GM12892 (cell line): Measurements from ENCODE around the gene STAT6.

Experiments used
- DNase-seq: peaks from one replicate; pipeline ENCODE4 v3.0.0; 2011; ENCODE audit not compliant: insufficient read length
- FAIRE-seq: peaks from 2 replicates; lab custom pipeline; 2011; peaks lifted over from hg19 to GRCh38; lab: Jason Lieb, UNC
- POLR2A ChIP-seq: IDR thresholded peaks from 2 replicates; pipeline ENCODE4 v1.6.1; 2011; ENCODE audit warnings: low read depth, low read length, control low read depth
- POLR2AphosphoS5 ChIP-seq: IDR thresholded peaks from 2 replicates; pipeline ENCODE4 v1.6.1; 2011; ENCODE audit warnings: low read depth, low read length, control low read depth
- TAF1 ChIP-seq: IDR thresholded peaks from 2 replicates; pipeline ENCODE4 v1.6.1; 2011; ENCODE audit warnings: low read depth, mild to moderate bottlenecking, control low read depth, low read length, borderline replicate concordance

STAT6 gene

GRCh38 chr12:57131896-57132744 lies 21.0 kb upstream of the STAT6 start:
- DNase-seq (no peak), FAIRE-seq (no peak)
- no peak for TF ChIP-seq TAF1
- TF ChIP-seq POLR2A = no peak
- TF ChIP-seq POLR2AphosphoS5 = no peak

GRCh38 chr12:57130941-57131340 lies 19.8 kb upstream of the STAT6 start:
- no peak for DNase-seq
- no peak for FAIRE-seq

GRCh38 chr12:57129889-57130288 lies 18.7 kb upstream of the STAT6 start:
- no peak for FAIRE-seq

More at GRCh38 chr12:57130941-57131340, 19.8 kb upstream of the STAT6 start:
- TF ChIP-seq POLR2AphosphoS5 (no peak), TAF1 (no peak), POLR2A (no peak)

GRCh38 chr12:57129321-57129842 lies 18.2 kb upstream of the STAT6 start:
- FAIRE-seq (no peak), DNase-seq (no peak)
- TF ChIP-seq POLR2A (no peak), POLR2AphosphoS5 (no peak), TAF1 (no peak)

More at GRCh38 chr12:57129889-57130288, 18.7 kb upstream of the STAT6 start:
- TF ChIP-seq POLR2AphosphoS5 (no peak), POLR2A (no peak), TAF1 (no peak)
- no peak for DNase-seq

- DNase-seq = no peak
- FAIRE-seq = no peak
- TF ChIP-seq TAF1 (no peak), POLR2AphosphoS5 (no peak), POLR2A (no peak)
Measured at GRCh38 chr12:57128519-57129247, 17.5 kb upstream of the STAT6 start.

- TF ChIP-seq TAF1 (no peak), POLR2AphosphoS5 (no peak), POLR2A (no peak)
- DNase-seq (peak; percentile 61), FAIRE-seq (peak; percentile 56)
Measured at GRCh38 chr12:57127726-57128518, 16.8 kb upstream of the STAT6 start, which contains the start of gene LRP1. Gene LRP1, plus strand, starts transcription at chr12:57128483. Its CDS starts 482 bp downstream, at chr12:57128965.

DNA sequence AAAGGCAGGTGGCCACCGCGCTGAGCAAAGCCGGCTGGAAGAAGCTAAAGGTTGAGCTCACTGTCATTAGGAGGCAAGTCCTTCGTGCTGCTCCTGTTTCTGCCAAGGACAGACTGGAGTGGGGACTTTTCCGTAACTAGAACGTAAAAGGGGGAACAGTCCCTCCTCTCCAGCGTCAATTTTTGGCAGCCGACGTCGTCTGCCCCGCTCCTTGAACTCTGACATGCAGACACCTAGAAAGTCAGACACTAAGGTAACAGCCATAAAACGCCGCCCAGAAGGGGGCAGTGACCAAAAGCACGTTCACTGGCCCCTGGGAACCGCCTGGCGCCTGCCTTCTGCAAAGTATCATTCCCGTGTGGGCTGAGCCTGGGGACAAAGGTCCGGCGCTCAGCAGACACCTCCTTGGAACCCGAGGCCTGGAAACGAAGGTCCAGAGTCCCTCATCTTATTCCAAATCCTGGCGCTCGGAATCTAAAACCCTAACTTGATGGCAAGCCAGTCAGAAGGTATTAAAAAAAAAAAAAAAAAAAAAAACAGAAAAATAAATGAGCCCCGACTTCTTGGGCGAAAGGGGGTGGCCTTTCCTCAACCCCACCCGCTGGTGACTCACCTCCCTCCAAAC lies 16.1 kb upstream of the STAT6 start:
- DNase-seq (no peak), FAIRE-seq (peak; percentile 46)
- no peak for TF ChIP-seq POLR2A
- TF ChIP-seq TAF1 = no peak
- TF ChIP-seq POLR2AphosphoS5 = no peak

DNA sequence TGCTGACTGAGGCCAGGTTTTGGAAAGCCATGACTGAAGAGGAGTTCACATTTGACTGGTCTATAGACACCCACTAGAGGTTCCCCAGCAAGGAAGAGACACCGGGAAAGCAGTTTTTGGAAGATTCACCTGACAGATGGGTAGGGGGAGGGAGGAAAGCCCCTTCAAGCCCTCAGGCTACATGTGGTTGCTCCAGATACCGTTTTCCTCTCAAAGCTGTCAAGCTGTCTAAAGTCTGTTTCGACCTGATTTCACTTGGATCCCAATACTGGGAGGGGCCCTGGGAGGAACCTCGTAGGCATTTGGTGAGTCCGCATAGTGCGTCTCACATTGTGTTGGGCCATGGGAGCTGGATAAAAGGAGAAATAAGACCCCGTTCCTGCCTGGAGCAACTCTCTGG lies 15.4 kb upstream of the STAT6 start:
- no peak for DNase-seq
- no peak for FAIRE-seq
- TF ChIP-seq TAF1 (no peak), POLR2AphosphoS5 (no peak), POLR2A (no peak)

DNA sequence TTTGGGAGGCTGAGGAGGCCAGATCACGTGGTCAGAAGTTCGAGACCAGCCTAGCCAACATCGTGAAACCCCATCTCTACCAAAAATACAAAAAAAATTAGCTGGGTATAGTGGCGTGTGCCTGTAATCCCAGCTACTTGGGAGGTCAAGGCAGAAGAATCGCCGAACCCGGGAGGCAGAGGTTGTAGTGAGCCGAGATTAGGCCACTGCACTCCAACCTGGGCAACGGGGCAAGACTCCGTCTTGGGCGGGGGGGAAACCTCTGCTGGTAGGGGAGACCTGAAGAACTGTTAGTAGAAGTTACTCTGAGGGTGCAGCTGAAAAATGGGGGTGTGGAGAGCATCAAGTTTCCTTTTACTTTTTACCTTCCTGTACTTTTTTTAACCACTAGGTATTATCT lies 14.9 kb upstream of the STAT6 start:
- DNase-seq = no peak
- no peak for FAIRE-seq
- TF ChIP-seq POLR2AphosphoS5 = no peak
- TF ChIP-seq POLR2A = no peak
- no peak for TF ChIP-seq TAF1

DNA sequence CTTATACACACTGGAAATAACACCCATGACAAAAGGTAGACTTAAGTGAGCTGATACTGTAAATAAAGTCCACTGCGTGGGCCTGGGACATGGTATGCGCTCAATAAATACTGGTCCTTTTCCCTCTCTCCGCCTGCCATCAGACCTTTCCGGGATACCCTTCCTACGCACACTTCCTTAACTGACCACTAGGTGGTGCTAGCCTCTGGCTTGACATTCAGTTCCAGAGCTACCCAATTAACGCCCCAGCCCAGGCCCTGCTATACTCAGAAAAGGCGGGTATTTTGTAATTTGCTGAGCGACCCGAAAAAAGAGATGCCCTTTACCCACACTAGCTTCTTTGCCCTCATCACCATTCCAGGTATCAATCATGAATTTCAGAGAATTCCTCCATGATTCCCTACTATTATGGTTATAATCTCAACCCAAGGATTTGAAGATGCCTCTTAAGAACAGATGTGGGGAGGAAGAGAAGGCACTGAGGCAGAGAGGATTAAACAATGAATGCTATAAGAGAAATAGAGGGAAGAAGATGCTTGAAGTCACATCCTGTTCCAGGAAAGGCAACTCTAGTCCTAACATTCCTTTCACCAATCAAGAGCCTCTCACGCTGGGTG lies 13.2 kb upstream of the STAT6 start:
- DNase-seq (peak; percentile 50), FAIRE-seq (peak; percentile 78)
- no peak for TF ChIP-seq POLR2AphosphoS5
- no peak for TF ChIP-seq POLR2A
- no peak for TF ChIP-seq TAF1
